GM13976 (cell line): ENCODE results near the gene PGAM1.

Experiments
- DNase-seq: peaks from one replicate; pipeline ENCODE4 v3.0.0; 2012; ENCODE audit warnings: low spot score
- in situ Hi-C: fragments of 300-500 bp; cut with MboI; formaldehyde crosslinking; loops from one replicate; pipeline ENCODE4 v1.12.0; 2022; ENCODE audit warnings: low sequenced_read_pairs, mixed read lengths, inconsistent platforms; ENCODE audit not compliant: unreplicated experiment
- TF ChIP-seq, protein P1 (sequence below): IDR thresholded peaks from 2 replicates; pipeline ENCODE4 v1.5.1; 2012; ENCODE audit warnings: borderline replicate concordance, mild to moderate bottlenecking; ENCODE audit not compliant: insufficient read depth; ENCODE audit errors: extremely low read depth, missing control alignments, control extremely low read depth

Gene PGAM1

DNA sequence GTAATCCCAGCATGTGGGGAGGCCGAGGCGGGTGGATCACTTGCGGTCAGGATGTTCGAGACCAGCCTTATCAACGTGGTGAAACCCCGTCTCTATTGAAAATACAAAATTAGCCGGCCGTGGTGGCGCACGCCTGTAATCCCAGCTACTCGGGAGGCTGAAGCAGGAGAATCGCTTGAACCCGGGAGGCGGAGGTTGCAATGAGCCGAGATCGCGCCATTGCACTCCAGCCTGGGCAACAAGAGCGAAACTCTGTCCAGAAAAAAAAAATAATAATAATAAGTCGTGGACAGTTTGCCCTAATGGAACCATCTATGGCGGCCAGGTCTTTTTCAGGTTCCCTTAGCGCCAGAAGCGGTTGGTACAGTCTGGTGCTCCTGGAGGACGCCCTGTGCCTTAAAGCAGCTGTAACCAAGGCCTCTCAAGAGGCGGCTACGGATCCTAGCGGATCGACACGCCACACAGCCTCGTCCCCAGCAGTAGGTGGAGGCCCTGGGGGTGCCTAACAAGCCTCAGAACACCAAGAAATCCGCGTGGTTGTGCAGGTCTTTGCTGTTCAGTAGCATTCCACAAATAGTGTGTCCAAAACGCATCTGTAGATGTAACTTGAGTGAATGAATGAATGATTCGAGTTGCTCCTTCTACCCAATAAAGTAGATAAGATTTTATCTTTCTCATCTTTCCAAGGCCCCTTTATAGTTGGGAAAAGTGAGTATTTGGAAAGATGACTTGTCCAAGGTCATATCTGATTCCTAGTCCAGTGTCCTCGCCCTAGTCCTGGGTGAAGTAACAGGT, 982 bp downstream of the PGAM1 start:
- TF ChIP-seq, protein P1, sequence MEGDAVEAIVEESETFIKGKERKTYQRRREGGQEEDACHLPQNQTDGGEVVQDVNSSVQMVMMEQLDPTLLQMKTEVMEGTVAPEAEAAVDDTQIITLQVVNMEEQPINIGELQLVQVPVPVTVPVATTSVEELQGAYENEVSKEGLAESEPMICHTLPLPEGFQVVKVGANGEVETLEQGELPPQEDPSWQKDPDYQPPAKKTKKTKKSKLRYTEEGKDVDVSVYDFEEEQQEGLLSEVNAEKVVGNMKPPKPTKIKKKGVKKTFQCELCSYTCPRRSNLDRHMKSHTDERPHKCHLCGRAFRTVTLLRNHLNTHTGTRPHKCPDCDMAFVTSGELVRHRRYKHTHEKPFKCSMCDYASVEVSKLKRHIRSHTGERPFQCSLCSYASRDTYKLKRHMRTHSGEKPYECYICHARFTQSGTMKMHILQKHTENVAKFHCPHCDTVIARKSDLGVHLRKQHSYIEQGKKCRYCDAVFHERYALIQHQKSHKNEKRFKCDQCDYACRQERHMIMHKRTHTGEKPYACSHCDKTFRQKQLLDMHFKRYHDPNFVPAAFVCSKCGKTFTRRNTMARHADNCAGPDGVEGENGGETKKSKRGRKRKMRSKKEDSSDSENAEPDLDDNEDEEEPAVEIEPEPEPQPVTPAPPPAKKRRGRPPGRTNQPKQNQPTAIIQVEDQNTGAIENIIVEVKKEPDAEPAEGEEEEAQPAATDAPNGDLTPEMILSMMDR, result no peak
- DNase-seq, result no peak
- in situ Hi-C loops, result no loop called here

DNA sequence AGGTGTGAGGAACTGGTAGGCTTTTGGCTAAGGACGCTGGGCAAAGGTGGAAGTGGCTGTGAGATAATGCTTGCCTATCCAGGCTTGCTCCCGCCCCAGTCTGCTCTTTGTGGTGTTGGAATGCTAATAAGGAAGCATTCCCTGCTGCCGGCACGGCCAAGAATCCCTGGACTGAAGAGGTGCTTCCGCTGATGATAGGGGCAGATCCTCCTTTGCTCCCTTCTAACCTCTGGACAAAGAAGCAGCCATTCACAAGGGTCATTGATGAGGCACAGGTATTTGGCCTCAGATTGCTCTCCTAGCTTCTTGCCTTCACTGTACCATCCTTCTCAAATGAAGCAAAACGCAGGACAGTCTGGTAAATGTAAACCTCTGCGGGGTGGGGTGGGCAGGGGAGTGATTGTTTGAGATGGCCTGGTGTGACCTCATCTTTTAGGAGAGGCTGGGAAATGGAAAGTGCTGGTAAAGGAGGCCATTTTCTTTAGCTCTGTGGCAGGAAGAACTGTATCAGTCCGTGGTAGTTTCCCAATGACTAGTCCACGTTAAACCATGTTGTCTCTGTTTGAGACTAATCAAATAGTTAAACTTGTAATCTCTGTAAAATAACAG, 1.7 kb downstream of the PGAM1 start:
- TF ChIP-seq, protein P1, result no peak
- in situ Hi-C loops, result no loop called here
- no peak for DNase-seq

DNA sequence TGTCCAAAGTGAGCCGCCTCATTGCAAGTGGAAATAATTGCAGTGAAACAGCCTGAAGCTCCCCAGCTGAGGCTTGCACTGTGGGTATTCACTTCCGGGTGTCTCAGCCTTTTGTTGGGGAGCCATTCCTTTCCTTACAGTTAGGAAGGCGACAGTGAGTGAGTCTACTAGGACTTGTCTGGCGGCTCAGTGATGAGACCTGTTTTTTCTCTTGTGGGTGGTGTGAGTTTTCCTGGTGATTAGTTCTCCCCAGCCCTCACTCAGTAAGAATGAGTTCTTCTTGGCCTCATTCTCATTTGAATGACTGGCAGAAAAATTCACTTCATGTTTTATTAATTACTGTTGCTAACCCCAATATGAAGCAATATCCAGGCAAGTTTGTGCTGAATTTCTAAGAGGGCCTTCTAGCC, 2.6 kb downstream of the PGAM1 start:
- in situ Hi-C loops, result no loop called here
- no peak for DNase-seq

DNA sequence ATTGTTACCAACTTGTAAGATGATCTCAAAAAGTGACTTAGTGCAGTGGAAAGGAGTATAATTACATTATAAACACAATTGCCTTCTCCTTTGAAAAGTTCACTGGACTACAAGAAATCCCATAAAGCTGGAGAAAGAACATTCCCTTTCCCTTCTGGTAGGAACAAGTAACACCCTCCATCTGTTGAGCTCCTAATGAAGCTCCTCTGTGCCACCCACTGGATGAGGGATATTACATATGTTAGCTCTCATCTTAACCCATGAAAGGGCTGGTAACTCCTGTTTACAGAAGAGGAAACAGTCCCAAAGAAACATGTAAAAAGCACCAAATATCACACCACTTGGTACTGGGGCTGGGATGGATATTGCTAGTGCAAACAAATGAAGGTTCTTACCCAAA, 8.1 kb downstream of the PGAM1 start:
- in situ Hi-C loops, result no loop called here
- no peak for DNase-seq
- TF ChIP-seq, protein P1, result no peak

More for the DNA sequence above, 2.6 kb downstream of the PGAM1 start:
- TF ChIP-seq, protein P1, result no peak

DNA sequence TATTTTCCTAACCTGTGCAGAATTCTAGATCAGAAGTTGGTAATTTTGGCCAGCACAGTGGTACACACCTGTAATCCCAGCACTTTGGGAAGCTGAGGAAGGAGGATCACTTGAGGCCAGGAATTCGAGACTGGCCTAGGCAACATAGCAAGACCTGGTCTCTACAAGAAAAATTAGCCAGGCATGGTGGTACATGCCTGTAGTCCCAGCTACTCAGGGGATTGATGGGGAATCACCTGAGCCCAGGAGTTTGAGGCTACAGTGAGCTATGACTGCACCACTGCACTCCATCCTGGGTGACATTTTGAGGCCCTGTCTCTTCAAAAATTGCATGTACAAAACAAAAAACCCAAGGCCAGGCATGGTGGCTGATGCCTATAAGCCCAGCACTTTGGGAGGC, 8.6 kb downstream of the PGAM1 start:
- in situ Hi-C loops, result no loop called here
- DNase-seq, result no peak
- TF ChIP-seq, protein P1, result no peak

DNA sequence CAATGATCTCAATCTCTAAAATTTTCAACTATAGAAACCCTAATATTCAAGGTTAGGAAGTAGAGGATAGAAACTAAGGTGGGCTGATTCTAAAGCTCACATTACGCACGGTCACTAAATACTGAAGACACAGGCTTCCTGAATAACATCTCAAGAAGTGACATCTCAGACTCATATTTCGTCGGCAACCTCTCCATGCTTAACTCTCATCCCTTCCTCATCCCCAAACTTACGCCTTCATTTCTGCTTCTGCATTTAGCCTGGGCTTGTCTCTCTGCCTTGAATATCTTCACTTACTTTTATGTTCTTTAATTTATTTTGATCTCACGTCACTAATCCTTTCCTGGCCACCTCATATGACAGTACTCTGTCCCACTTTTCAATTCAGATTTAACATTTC, 9.2 kb downstream of the PGAM1 start:
- DNase-seq, result no peak
- in situ Hi-C loops, result no loop called here
- TF ChIP-seq, protein P1, result no peak
